OCI-LY1 (cell line): ENCODE results near the gene SLC24A3.

ENCODE experiments used
- CTCF ChIP-seq: fragments of 200-600 bp; sonication (generic), shearing (Covaris generic); IDR thresholded peaks from 2 replicates; pipeline ENCODE4 v1.5.1; 2017; ENCODE audit warnings: mild to moderate bottlenecking, antibody characterized with exemption, low read length, moderate library complexity, mixed read lengths
- EZH2 ChIP-seq: fragments of 200-600 bp; sonication (generic), shearing (Covaris generic); IDR thresholded peaks from 2 replicates; pipeline ENCODE4 v1.8.0; 2017; ENCODE audit warnings: borderline replicate concordance, mixed run types, mild to moderate bottlenecking, antibody characterized with exemption, low read length, moderate library complexity, mixed read lengths

GRCh38 chr20:19310541-19310940 is 98.1 kb downstream of the SLC24A3 start:
- TF ChIP-seq CTCF (no peak), EZH2 (no peak)
